PC-9 (cell line): ENCODE results near the gene SDCCAG8. TPM values are rescaled to one million over a fixed set of nuclear protein-coding genes. Genes with fewer than 3 reads are reported as not detected.
A peak's percentile ranks its signal among the peaks of the same experiment; 100 is the strongest.

Experiments
- BruUV-seq: library from RNA; stranded (reverse); fragments of 400-500 nt; replicated peaks from 2 replicates; lab custom pipeline; 2021; lab: Mats Ljungman, UMichigan
- CTCF ChIA-PET: fragments of 300-600 bp; sonication (Branson Sonifier 250); formaldehyde crosslinking; loops from one replicate; lab custom pipeline; 2022; ENCODE audit warnings: antibody characterized with exemption; lab: Charles Lee
- POLR2A ChIA-PET: fragments of 300-600 bp; sonication (Branson Sonifier 250); formaldehyde crosslinking; loops from one replicate; lab custom pipeline; 2022; ENCODE audit warnings: antibody characterized with exemption; ENCODE audit not compliant: unreplicated experiment; lab: Charles Lee
- DNase-seq, 2 experiments: peaks; one replicate each; pipeline versions ENCODE4 v3.0.0 to v3.0.0-alpha.2; 2015 to 2022; ENCODE audit warnings: mixed read lengths in 1 of 2
- H2AFZ ChIP-seq: fragments of 200-600 bp; sonication (generic); 2 replicates; pipeline ENCODE4 v1.8.1; 2017; ENCODE audit warnings: antibody characterized with exemption
- H3F3A ChIP-seq: fragments of 200-600 bp; sonication (generic); 2 replicates; pipeline ENCODE4 v1.8.1; 2017; ENCODE audit warnings: antibody characterized with exemption, mild to moderate bottlenecking, low read depth; ENCODE audit not compliant: insufficient read depth
- H3K27ac ChIP-seq: fragments of 200-600 bp; sonication (generic); 2 replicates; pipeline ENCODE4 v1.6.1; 2016; ENCODE audit warnings: mixed run types
- H3K27me3 ChIP-seq: fragments of 200-600 bp; sonication (generic); 2 replicates; pipeline ENCODE4 v1.6.1; 2016; ENCODE audit warnings: low read depth, mixed run types; ENCODE audit not compliant: insufficient read depth
- H3K36me3 ChIP-seq: fragments of 200-600 bp; sonication (generic); 2 replicates; pipeline ENCODE4 v1.6.1; 2016; ENCODE audit warnings: low read depth, mixed run types
- H3K4me1 ChIP-seq: fragments of 200-600 bp; sonication (generic); replicated peaks from 2 replicates; pipeline ENCODE4 v1.6.1; 2016; ENCODE audit warnings: mixed run types; ENCODE audit not compliant: insufficient read depth
- H3K4me2 ChIP-seq: fragments of 200-600 bp; sonication (generic); 2 replicates; pipeline ENCODE4 v1.6.1; 2017; ENCODE audit warnings: mixed run types
- H3K4me3 ChIP-seq: fragments of 200-600 bp; sonication (generic); 2 replicates; pipeline ENCODE4 v1.6.1; 2016; ENCODE audit warnings: mixed run types
- H3K79me2 ChIP-seq: fragments of 200-600 bp; sonication (generic); 2 replicates; pipeline ENCODE4 v1.6.1; 2017; ENCODE audit warnings: low read depth, mixed run types
- H3K9me2 ChIP-seq: fragments of 200-600 bp; sonication (generic); 2 replicates; pipeline ENCODE4 v1.8.1; 2017; ENCODE audit warnings: mild to moderate bottlenecking; ENCODE audit not compliant: insufficient read depth
- H3K9me3 ChIP-seq: fragments of 200-600 bp; sonication (generic); 2 replicates; pipeline ENCODE4 v1.8.1; 2016; ENCODE audit warnings: low read depth; ENCODE audit not compliant: insufficient read depth
- H4K20me1 ChIP-seq: fragments of 200-600 bp; sonication (generic); 2 replicates; pipeline ENCODE4 v1.8.1; 2017; ENCODE audit not compliant: insufficient read depth
- EZH2 ChIP-seq: fragments of 200-600 bp; sonication (generic); IDR thresholded peaks from 2 replicates; pipeline ENCODE4 v1.8.0; 2017; ENCODE audit warnings: antibody characterized with exemption, low read depth
- intact Hi-C: fragments of 100-400 bp; cut with micrococcal nuclease; formaldehyde crosslinking; loops from one replicate; pipeline ENCODE4 v1.10.0; 2022; ENCODE audit not compliant: unreplicated experiment
- total RNA-seq: library from RNA; stranded (reverse); gene quantifications from 2 replicates; pipeline ENCODE4 v1.2.3, GENCODE V29; 2021
- TF ChIP-seq, protein P1 (sequence below): fragments of 200-600 bp; sonication (generic); conservative IDR thresholded peaks from 2 replicates; pipeline ENCODE4 v1.6.1; 2017; ENCODE audit warnings: mixed run types, antibody characterized with exemption, mild to moderate bottlenecking, moderate library complexity

Gene SDCCAG8
- total RNA-seq, 1 experiment from 2014 or later, result 22.7 TPM

DNA sequence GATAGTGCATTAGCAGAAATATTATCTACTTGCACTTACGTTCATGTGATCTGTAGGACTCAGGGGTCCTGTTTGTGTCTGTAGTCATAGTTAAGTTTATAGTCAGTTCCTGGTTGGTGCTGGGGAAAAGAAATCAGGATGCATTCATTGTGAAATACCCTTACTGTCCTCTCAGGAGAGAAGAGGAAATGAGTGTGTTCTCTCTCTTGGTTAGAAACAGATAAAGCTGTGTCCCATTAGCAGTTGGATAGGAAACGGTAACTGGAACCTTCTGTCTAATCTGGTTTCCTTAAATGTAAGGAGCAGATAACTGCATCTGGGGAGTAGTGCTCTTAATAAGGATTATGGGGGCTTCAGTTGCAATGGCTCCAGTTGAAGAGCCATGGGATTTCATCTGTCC lies 8.9 kb downstream of the SDCCAG8 start:
- POLR2A ChIA-PET, result no interaction called here
- Histone ChIP-seq H3K36me3 (no peaks in the 10 kb centered on the region), H3K9me3 (no peaks in the 10 kb centered on the region), H3K4me1 (peaks cover 30% of the 10 kb centered on the region), H3K27ac (0 out of 2 replicates have a peak overlapping the region, but pooled peaks have one; percentile 8), H3K9me2 (no peaks in the 10 kb centered on the region), H4K20me1 (no peaks in the 10 kb centered on the region), H3K27me3 (no peaks in the 10 kb centered on the region), H3K79me2 (peaks cover 33% of the 10 kb centered on the region; the same call in 1 of the 2 replicates), H3K4me3 (no peak overlapping the region), H3K4me2 (no peak overlapping the region), H2AFZ (no peak overlapping the region), H3F3A (peaks cover 29% of the 10 kb centered on the region)
- DNase-seq, result no peak
- TF ChIP-seq, protein P1, sequence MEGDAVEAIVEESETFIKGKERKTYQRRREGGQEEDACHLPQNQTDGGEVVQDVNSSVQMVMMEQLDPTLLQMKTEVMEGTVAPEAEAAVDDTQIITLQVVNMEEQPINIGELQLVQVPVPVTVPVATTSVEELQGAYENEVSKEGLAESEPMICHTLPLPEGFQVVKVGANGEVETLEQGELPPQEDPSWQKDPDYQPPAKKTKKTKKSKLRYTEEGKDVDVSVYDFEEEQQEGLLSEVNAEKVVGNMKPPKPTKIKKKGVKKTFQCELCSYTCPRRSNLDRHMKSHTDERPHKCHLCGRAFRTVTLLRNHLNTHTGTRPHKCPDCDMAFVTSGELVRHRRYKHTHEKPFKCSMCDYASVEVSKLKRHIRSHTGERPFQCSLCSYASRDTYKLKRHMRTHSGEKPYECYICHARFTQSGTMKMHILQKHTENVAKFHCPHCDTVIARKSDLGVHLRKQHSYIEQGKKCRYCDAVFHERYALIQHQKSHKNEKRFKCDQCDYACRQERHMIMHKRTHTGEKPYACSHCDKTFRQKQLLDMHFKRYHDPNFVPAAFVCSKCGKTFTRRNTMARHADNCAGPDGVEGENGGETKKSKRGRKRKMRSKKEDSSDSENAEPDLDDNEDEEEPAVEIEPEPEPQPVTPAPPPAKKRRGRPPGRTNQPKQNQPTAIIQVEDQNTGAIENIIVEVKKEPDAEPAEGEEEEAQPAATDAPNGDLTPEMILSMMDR, result no peak
- no peak for TF ChIP-seq EZH2
- intact Hi-C loops, result no loop called here
- no TSS peak for BruUV-seq
- CTCF ChIA-PET, result interaction anchor here (0.6 kb wide), 1 partner anchor 1706 kb away, joined by 4 read pairs; no protein-coding TSS in a partner anchor

DNA sequence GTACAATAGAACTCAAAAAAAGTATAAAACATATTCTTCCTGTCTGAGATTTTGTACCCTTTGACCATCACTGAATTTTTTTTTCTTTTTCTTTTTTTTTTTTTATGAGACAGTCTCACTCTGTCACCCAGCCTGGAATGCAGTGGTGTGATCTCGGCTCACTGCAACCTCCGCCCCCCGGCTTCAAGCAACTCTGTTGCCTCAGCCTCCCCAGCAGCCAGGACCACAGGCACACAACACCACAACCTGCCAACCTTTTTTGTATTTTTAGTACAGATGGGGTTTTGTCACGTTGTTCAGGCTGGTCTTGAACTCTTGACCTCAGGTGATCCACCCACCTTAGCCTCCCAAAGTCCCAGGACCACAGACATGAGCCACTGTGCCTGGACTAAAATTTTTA lies 10.4 kb downstream of the SDCCAG8 start:
- no TSS peak for BruUV-seq
- TF ChIP-seq, protein P1, result no peak
- TF ChIP-seq EZH2, result no peak
- intact Hi-C loops, result no loop called here
- Histone ChIP-seq H3K27me3 (no peaks in the 10 kb centered on the region), H3K27ac (no peak overlapping the region), H3K9me3 (no peaks in the 10 kb centered on the region), H3K79me2 (peaks cover 34% of the 10 kb centered on the region; the same call in 1 of the 2 replicates), H2AFZ (no peak overlapping the region), H3K36me3 (no peaks in the 10 kb centered on the region), H4K20me1 (no peaks in the 10 kb centered on the region), H3K4me3 (no peak overlapping the region), H3K9me2 (no peaks in the 10 kb centered on the region), H3F3A (peaks cover 29% of the 10 kb centered on the region), H3K4me1 (peaks cover 36% of the 10 kb centered on the region), H3K4me2 (no peak overlapping the region)
- CTCF ChIA-PET, result no interaction called here
- POLR2A ChIA-PET, result no interaction called here
- no peak for DNase-seq

DNA sequence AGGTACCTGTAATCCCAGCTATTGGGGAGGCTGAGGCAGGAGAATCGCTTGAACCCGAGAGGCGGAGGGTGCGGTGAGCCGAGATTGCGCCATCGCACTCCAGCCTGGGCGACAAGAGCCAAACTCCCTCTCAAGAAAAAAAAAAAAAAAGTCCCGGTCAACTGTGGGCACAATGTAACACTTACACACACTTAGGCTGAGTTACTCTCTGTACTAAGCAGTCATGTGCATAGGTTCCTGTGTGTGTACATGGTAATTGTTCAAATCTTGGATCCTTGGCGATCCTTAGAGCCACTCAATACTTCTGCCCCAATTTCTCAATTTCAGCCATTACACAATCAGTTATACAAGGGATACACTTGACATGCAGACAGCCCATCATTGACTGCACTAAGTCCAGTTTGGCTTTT lies 11.6 kb downstream of the SDCCAG8 start:
- CTCF ChIA-PET, result no interaction called here
- DNase-seq, result peak in 1 of 2 experiments; percentile 49

More for the DNA sequence above, 11.6 kb downstream of the SDCCAG8 start:
- Histone ChIP-seq H3F3A (peaks cover 29% of the 10 kb centered on the region), H3K9me3 (no peaks in the 10 kb centered on the region), H3K9me2 (no peaks in the 10 kb centered on the region), H3K27me3 (no peaks in the 10 kb centered on the region), H3K27ac (peak overlapping the region; percentile 88), H4K20me1 (no peaks in the 10 kb centered on the region), H2AFZ (peak overlapping the region; percentile 78), H3K79me2 (peaks cover 32% of the 10 kb centered on the region; the same call in 1 of the 2 replicates), H3K36me3 (no peaks in the 10 kb centered on the region; the same call in 1 of the 2 replicates), H3K4me2 (peak overlapping the region; percentile 68), H3K4me3 (peak overlapping the region; percentile 35; the same call in 1 of the 2 replicates), H3K4me1 (peaks cover 36% of the 10 kb centered on the region)
- BruUV-seq, result TSS peak; percentile 55
- intact Hi-C loops, result no loop called here
- POLR2A ChIA-PET, result no interaction called here
- no peak for TF ChIP-seq EZH2
- TF ChIP-seq, protein P1, result no peak
